K562 (cell line): ENCODE measurements around the gene OLFML3. TPM values are rescaled to one million over a fixed set of nuclear protein-coding genes. Genes with fewer than 3 reads are reported as not detected.

Experiments
- BHLHE40 ChIP-seq: IDR thresholded peaks from 2 replicates; pipeline ENCODE4 v1.6.1; 2011; ENCODE audit warnings: low read length, improper control_type of control experiment
- CREM ChIP-seq: IDR thresholded peaks from 2 replicates; pipeline ENCODE4 v1.6.1; 2014; ENCODE audit warnings: antibody characterized with exemption, low read depth
- CTCF ChIP-seq, 3 experiments: IDR thresholded peaks in 2 of 3; conservative IDR thresholded peaks in 1 of 3; 2 replicates each; pipeline ENCODE4 v1.5.1; 2011 to 2012; ENCODE audit warnings: low read length in 3 of 3, mild to moderate bottlenecking in 3 of 3, control low read depth in 2 of 3, improper control_type of control experiment in 1 of 3, inconsistent platforms in 1 of 3, low read depth in 1 of 3, mixed read lengths in 1 of 3, moderate library complexity in 1 of 3; ENCODE audit not compliant: insufficient read depth in 2 of 3
- ELF4 ChIP-seq: fragments of 450-650 bp; formaldehyde crosslinking; IDR thresholded peaks from 2 replicates; pipeline ENCODE4 v1.4.0; 2022; ENCODE audit warnings: missing genetic modification characterization
- FOSL1 ChIP-seq: fragments of 200-800 bp; sonication (Bioruptor generic); conservative IDR thresholded peaks from 2 replicates; pipeline ENCODE4 v1.6.1; 2016; ENCODE audit warnings: missing genetic modification characterization, missing compliant biosample characterization
- FOXJ3 ChIP-seq: sonication (generic); formaldehyde crosslinking; IDR thresholded peaks from 2 replicates; pipeline ENCODE4 v1.4.0; 2020; ENCODE audit warnings: mild to moderate bottlenecking, missing genetic modification reagents
- GATAD2A ChIP-seq: fragments of 450-650 bp; IDR thresholded peaks from 2 replicates; pipeline ENCODE4 v1.6.1; 2017
- HMBOX1 ChIP-seq: sonication (generic); IDR thresholded peaks from 2 replicates; pipeline ENCODE4 v1.6.1; 2016
- HMG20A ChIP-seq: fragments of 450-650 bp; formaldehyde crosslinking; conservative IDR thresholded peaks from 2 replicates; pipeline ENCODE4 v1.4.0; 2020; ENCODE audit warnings: mild to moderate bottlenecking, mixed read lengths
- MCM5 ChIP-seq: fragments of 450-650 bp; IDR thresholded peaks from 2 replicates; pipeline ENCODE4 v1.6.1; 2016; ENCODE audit warnings: low read depth
- MIER1 ChIP-seq: fragments of 450-650 bp; IDR thresholded peaks from 2 replicates; pipeline ENCODE4 v1.6.1; 2016; ENCODE audit warnings: antibody characterized with exemption, mild to moderate bottlenecking, low read depth
- MTF1 ChIP-seq: fragments of 250-450 bp; sonication (Bioruptor Pico); IDR thresholded peaks from 2 replicates; pipeline ENCODE4 v1.9.0; 2021; ENCODE audit warnings: moderate library complexity, mild to moderate bottlenecking, inconsistent platforms, borderline replicate concordance
- MXI1 ChIP-seq: IDR thresholded peaks from 2 replicates; pipeline ENCODE4 v1.6.1; 2011; ENCODE audit warnings: low read depth, mild to moderate bottlenecking, improper control_type of control experiment, low read length
- NBN ChIP-seq: fragments of 450-650 bp; IDR thresholded peaks from 2 replicates; pipeline ENCODE4 v1.6.1; 2016; ENCODE audit warnings: low read depth, mild to moderate bottlenecking
- NFYB ChIP-seq: IDR thresholded peaks from 2 replicates; pipeline ENCODE4 v1.6.1; 2011; ENCODE audit warnings: mild to moderate bottlenecking, moderate library complexity; ENCODE audit not compliant: insufficient read length; ENCODE audit errors: extremely low read depth
- PHF20 ChIP-seq: fragments of 450-650 bp; IDR thresholded peaks from 2 replicates; pipeline ENCODE4 v1.6.1; 2018; ENCODE audit not compliant: partially characterized antibody
- POLR2B ChIP-seq: fragments of 450-650 bp; IDR thresholded peaks from 2 replicates; pipeline ENCODE4 v1.6.1; 2018; ENCODE audit warnings: low read depth; ENCODE audit not compliant: partially characterized antibody
- POU5F1 ChIP-seq: fragments of 150-350 bp; IDR thresholded peaks from 2 replicates; pipeline ENCODE4 v1.6.1; 2014; ENCODE audit warnings: borderline replicate concordance, low read length, low read depth, mild to moderate bottlenecking; ENCODE audit not compliant: partially characterized antibody
- RBM22 ChIP-seq: fragments of 200-400 bp; formaldehyde crosslinking; IDR thresholded peaks from 2 replicates; pipeline ENCODE4 v1.6.1; 2018; ENCODE audit warnings: low read length, low read depth; ENCODE audit not compliant: poor library complexity, severe bottlenecking
- RFX7 ChIP-seq: fragments of 250-450 bp; sonication (Bioruptor Pico); IDR thresholded peaks from 2 replicates; pipeline ENCODE4 v1.5.1; 2021; ENCODE audit warnings: mild to moderate bottlenecking
- RNF2 ChIP-seq: sonication (generic); IDR thresholded peaks from 2 replicates; pipeline ENCODE4 v1.6.1; 2016
- SIN3B ChIP-seq: fragments of 450-650 bp; IDR thresholded peaks from 2 replicates; pipeline ENCODE4 v1.6.1; 2017; ENCODE audit warnings: low read depth, mild to moderate bottlenecking, moderate library complexity
- SNRNP70 ChIP-seq: fragments of 200-400 bp; formaldehyde crosslinking; optimal IDR thresholded peaks from 2 replicates; pipeline ENCODE3; 2017; ENCODE audit warnings: low read depth, low read length
- TCFL5 ChIP-seq: fragments of 250-450 bp; sonication (Bioruptor Pico); conservative IDR thresholded peaks from 2 replicates; pipeline ENCODE4 v1.6.1; 2021; ENCODE audit warnings: mild to moderate bottlenecking, moderate library complexity, matching md5 sums
- TEAD1 ChIP-seq, 2 experiments: fragments of 450-650 bp in 1 of 2; sonication (generic) in 1 of 2; formaldehyde crosslinking; IDR thresholded peaks; 2 replicates each; pipeline versions ENCODE4 v1.4.0 to v1.8.0; 2020 to 2022; ENCODE audit warnings: mild to moderate bottlenecking in 2 of 2, missing genetic modification reagents in 1 of 2
- TFE3 ChIP-seq: fragments of 450-650 bp; formaldehyde crosslinking; IDR thresholded peaks from 2 replicates; pipeline ENCODE4 v1.4.0; 2020; ENCODE audit warnings: mild to moderate bottlenecking, mixed read lengths
- polyA plus RNA-seq, 8 experiments: library from polyadenylated mRNA; depleted of rRNA in 4 of 8; stranded (reverse) in 5 of 8; unstranded in 3 of 8; fragments of >200 nt; fragmentation: Nextera tagmentation in 2 of 8; fragmentation: Illumina TruSeq in 1 of 8; extraction: Ambion mirVana in 2 of 8; extraction: Trizol in 1 of 8; gene quantifications; 2 replicates each; pipeline versions ENCODE4 v1.2.1 to v1.2.3, GENCODE V29; 2011 to 2014; ENCODE audit warnings: inconsistent platforms in 1 of 8, missing spikeins in 1 of 8
- total RNA-seq, 7 experiments: library from RNA; depleted of rRNA in 6 of 7; stranded (reverse); fragments of >200 nt in 6 of 7; fragmentation: Illumina TruSeq in 2 of 7; extraction: Trizol in 2 of 7; gene quantifications; 2 replicates each; pipeline versions ENCODE4 v1.2.1 to v1.2.3, GENCODE V29; 2011 to 2021; ENCODE audit warnings: low replicate concordance in 1 of 7

OLFML3 gene
- total and polyA plus RNA-seq, 9 of the 15 experiments (the other 6 are each of a cell fraction or from before 2014, with no cell fraction given), result 0.07 to 0.13 (median 0.07) TPM; not detected in 6

- TF ChIP-seq CTCF (IDR thresholded peaks at IDR 0.05 in 2 of 3, conservative IDR thresholded peaks at IDR 0.05 in 1 of 3; ENCODE audit: insufficient read depth in 2 of 3, low read depth in 1 of 3, low read length in 3 of 3) (peak; percentile 78 to 89 (median 79)), RFX7 (CRISPR knock-in tag) (no peak), PHF20 (no peak), RNF2 (no peak), FOSL1 (tag) (0 out of 2 replicates have a peak, but pooled peaks have one; percentile 20), RBM22 (no peak), ELF4 (CRISPR knock-in tag) (no peak), TCFL5 (no peak), TEAD1 (CRISPR knock-in tag; IDR thresholded peaks at IDR 0.05) (no peak), MXI1 (no peak), SNRNP70 (no peak), MCM5 (no peak), GATAD2A (no peak), CREM (no peak; the same call in 1 of the 2 replicates), BHLHE40 (no peak), TFE3 (CRISPR knock-in tag) (no peak), HMG20A (no peak), POLR2B (no peak), MTF1 (CRISPR knock-in tag) (no peak), SIN3B (no peak), MIER1 (no peak), FOXJ3 (CRISPR knock-in tag) (no peak), NFYB (no peak), NBN (no peak), POU5F1 (no peak), HMBOX1 (no peak)
Measured at GRCh38 chr1:113978863-113979702, at the start of gene OLFML3 (continued).
